Left ventricle myocardium inferior (tissue), 1 donor: ENCODE results near the gene PAPSS2. TPM values are rescaled to one million over a fixed set of nuclear protein-coding genes. Genes with fewer than 3 reads are reported as not detected.

Experiments
- DNase-seq: peaks from one replicate; pipeline ENCODE4 v3.0.0-alpha.2; 2020
- H3K27ac ChIP-seq: fragments of 200-600 bp; replicated peaks from 2 replicates; pipeline ENCODE4 v1.8.0; 2021
- H3K27me3 ChIP-seq: fragments of 200-600 bp; 2 replicates; pipeline ENCODE4 v1.8.0; 2021; ENCODE audit warnings: low read depth
- H3K36me3 ChIP-seq: fragments of 200-600 bp; 2 replicates; pipeline ENCODE4 v1.8.0; 2021
- H3K4me1 ChIP-seq: fragments of 200-600 bp; 2 replicates; pipeline ENCODE4 v1.8.0; 2021
- H3K4me3 ChIP-seq: fragments of 200-600 bp; 2 replicates; pipeline ENCODE4 v1.8.0; 2021; ENCODE audit warnings: mild to moderate bottlenecking, moderate library complexity
- H3K9me3 ChIP-seq: fragments of 200-600 bp; replicated peaks from 2 replicates; pipeline ENCODE4 v1.8.0; 2021
- intact Hi-C: fragments of 100-400 bp; cut with micrococcal nuclease; formaldehyde crosslinking; loops from one replicate; pipeline ENCODE4 v1.11.0; 2022
- total RNA-seq: library from RNA; stranded (reverse); fragmentation: NEBNext Ultra II Directional; extraction: Animal tissue kit (Norgen Biotek cat#: 25700); gene quantifications from one replicate; pipeline ENCODE4 v1.2.1, GENCODE V29; 2021
- TF ChIP-seq, protein P1 (sequence below): fragments of 200-600 bp; IDR thresholded peaks from 2 replicates; pipeline ENCODE4 v1.8.0; 2021; ENCODE audit warnings: antibody characterized with exemption, mild to moderate bottlenecking, borderline replicate concordance
- donor health status: DM: no; HTN: yes; CAD: no; lungs with severe emphysema.

PAPSS2 gene
- total RNA-seq, 1 donor from 2014 or later: 10.6 TPM

DNA sequence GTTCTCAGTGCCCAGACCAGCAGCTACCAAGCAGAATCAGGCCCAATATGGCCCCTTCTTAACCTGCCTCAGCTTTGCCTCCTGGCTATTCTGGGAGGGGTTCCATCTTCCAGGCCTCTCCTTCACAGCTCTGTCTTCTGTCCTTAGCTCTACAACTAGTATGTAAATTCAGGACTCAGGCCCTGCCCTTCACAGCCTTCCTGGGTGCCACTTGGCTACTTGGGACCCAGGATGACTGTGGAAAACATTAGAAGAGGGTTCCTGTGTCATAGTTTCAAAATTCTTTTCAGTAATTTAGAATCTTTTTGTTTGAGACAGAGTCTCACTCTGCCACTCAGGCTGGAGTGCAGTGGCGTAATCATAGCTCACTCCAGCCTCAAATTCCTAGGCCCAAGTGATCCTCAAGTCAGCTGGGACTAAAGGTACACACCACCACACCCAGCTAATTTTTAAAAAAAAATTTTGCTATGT, 33.2 kb upstream of the PAPSS2 start:
- H3K36me3 ChIP-seq: no peaks in the 10 kb centered on the region
- intact Hi-C loops: no loop called here
- TF ChIP-seq, protein P1, sequence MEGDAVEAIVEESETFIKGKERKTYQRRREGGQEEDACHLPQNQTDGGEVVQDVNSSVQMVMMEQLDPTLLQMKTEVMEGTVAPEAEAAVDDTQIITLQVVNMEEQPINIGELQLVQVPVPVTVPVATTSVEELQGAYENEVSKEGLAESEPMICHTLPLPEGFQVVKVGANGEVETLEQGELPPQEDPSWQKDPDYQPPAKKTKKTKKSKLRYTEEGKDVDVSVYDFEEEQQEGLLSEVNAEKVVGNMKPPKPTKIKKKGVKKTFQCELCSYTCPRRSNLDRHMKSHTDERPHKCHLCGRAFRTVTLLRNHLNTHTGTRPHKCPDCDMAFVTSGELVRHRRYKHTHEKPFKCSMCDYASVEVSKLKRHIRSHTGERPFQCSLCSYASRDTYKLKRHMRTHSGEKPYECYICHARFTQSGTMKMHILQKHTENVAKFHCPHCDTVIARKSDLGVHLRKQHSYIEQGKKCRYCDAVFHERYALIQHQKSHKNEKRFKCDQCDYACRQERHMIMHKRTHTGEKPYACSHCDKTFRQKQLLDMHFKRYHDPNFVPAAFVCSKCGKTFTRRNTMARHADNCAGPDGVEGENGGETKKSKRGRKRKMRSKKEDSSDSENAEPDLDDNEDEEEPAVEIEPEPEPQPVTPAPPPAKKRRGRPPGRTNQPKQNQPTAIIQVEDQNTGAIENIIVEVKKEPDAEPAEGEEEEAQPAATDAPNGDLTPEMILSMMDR: no peak
- H3K27ac ChIP-seq: no peak overlapping the region
- H3K27me3 ChIP-seq: no peaks in the 10 kb centered on the region
- no peak for DNase-seq
- no peaks in the 10 kb centered on the region for H3K9me3 ChIP-seq
- H3K4me3 ChIP-seq: no peak overlapping the region
- no peaks in the 10 kb centered on the region for H3K4me1 ChIP-seq

DNA sequence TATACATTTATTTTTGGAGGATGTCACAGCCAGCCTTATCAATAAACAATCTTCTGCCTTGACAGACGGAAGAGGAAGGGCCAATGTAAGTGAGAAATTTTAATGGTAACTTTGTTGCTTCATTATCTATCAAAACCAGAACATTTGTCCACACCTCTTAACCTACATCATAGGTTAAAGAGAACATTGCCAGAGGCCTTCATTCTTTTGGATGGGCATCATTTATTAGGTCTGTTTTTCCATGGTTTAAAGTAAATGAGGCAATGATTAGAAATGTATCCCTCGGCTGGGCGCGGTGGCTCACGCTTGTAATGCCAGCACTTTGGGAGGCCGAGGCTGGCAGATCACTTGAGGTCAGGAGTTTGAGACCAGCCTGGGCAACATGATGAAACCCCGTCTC, 29.5 kb upstream of the PAPSS2 start:
- no peak for DNase-seq
- Histone ChIP-seq H3K9me3 (no peaks in the 10 kb centered on the region), H3K36me3 (no peaks in the 10 kb centered on the region), H3K27ac (no peak overlapping the region), H3K27me3 (no peaks in the 10 kb centered on the region), H3K4me1 (no peaks in the 10 kb centered on the region), H3K4me3 (no peak overlapping the region)
- TF ChIP-seq, protein P1: no peak
- intact Hi-C loops: no loop called here

DNA sequence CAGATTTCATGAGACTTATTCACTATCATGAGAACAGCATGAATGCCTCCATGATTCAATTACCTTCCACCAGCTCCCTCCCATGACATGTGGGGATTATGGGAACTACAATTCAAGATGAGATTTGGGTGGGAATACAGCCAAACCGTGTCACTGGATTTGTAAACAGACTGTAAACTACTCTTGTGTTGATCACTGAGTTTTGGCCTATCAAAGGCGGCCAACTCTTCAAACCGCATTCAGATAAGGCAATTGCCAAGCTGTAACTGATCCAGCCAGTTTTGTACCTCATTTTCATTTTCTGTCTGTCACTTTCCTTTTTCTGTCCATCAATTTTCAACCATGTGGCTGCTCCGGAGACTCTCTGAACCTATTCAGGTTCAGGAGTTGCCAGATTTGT, 27.2 kb upstream of the PAPSS2 start:
- Histone ChIP-seq H3K4me1 (no peaks in the 10 kb centered on the region), H3K4me3 (no peak overlapping the region), H3K36me3 (no peaks in the 10 kb centered on the region), H3K27me3 (no peaks in the 10 kb centered on the region), H3K27ac (no peak overlapping the region), H3K9me3 (no peaks in the 10 kb centered on the region)
- intact Hi-C loops: no loop called here
- no peak for DNase-seq
- TF ChIP-seq, protein P1: no peak

DNA sequence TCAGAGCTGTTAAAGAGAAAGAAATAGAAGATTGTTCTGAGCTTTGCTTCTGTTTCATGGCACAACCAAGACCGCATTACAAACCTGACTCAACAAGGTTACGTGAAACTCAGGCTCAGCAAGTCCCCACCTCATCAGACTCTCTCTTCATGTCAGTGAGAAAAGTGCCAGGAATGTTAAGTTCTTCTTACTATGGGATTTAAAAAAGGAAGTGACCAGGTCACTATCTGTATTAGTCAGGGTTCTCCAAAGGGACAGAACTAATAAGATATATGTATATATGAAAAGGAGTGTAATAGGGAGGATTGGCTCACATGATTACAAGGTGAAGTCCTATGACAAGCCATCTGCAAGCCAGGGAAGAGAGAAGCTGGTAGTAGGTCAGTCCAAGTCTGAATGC, 25.4 kb upstream of the PAPSS2 start:
- Histone ChIP-seq H3K9me3 (no peaks in the 10 kb centered on the region), H3K27me3 (no peaks in the 10 kb centered on the region), H3K27ac (no peak overlapping the region), H3K4me1 (no peaks in the 10 kb centered on the region), H3K4me3 (no peak overlapping the region), H3K36me3 (no peaks in the 10 kb centered on the region)
- TF ChIP-seq, protein P1: no peak
- intact Hi-C loops: no loop called here
- no peak for DNase-seq

DNA sequence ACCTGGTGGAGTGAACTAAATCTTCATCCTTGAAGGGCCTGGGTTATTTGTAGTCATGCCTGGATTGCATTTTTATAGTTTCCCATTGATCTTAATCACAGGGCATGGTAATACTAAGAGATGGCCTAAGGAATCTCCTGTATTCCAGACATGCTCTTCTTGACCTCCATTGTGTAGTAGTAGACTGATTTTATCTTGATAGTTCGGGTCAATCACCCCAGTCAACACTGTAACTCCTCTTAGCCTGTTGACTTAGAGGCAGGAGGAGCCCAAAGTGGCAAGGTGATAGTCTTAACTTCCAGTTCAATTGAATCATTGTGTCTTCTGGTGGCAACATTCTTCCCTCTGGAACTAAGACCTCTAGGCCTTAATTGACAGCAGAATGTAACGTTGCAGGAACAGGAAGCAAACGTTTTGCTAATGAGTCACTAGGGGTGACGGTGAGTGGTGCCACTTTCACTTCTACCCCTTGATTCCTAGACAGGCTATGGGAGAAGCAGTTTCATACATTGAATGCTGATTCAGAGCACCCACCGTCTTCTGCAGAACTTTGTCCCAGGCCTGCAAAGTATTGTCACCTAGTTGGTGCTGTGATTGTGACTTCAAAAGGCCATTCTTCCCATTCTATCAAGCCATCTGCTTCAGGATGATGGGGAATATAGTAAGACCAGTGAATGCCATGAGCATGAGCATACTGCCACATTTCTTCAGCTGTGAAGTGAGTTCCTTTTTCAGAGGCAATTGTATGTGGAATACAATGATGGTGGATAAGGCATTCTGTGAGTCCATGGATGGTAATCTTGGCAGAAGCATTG, 24.0 kb upstream of the PAPSS2 start:
- Histone ChIP-seq H3K27ac (no peak overlapping the region), H3K36me3 (no peaks in the 10 kb centered on the region), H3K4me3 (no peak overlapping the region), H3K27me3 (no peaks in the 10 kb centered on the region), H3K4me1 (no peaks in the 10 kb centered on the region), H3K9me3 (no peaks in the 10 kb centered on the region)
- no peak for DNase-seq
- TF ChIP-seq, protein P1: no peak
- intact Hi-C loops: no loop called here
